Hepatocyte (in vitro differentiated cells): ENCODE results near the gene GOLPH3.

Experiments used
- EZH2 ChIP-seq: fragments of 200-600 bp; sonication (generic); IDR thresholded peaks from 2 replicates; pipeline ENCODE4 v1.6.1; 2016; ENCODE audit warnings: antibody characterized with exemption, mild to moderate bottlenecking, borderline replicate concordance
- TF ChIP-seq, protein P1 (sequence below): fragments of 200-600 bp; sonication (generic); IDR thresholded peaks from 2 replicates; pipeline ENCODE4 v1.5.1; 2016; ENCODE audit warnings: antibody characterized with exemption, mild to moderate bottlenecking; ENCODE audit not compliant: poor library complexity

DNA sequence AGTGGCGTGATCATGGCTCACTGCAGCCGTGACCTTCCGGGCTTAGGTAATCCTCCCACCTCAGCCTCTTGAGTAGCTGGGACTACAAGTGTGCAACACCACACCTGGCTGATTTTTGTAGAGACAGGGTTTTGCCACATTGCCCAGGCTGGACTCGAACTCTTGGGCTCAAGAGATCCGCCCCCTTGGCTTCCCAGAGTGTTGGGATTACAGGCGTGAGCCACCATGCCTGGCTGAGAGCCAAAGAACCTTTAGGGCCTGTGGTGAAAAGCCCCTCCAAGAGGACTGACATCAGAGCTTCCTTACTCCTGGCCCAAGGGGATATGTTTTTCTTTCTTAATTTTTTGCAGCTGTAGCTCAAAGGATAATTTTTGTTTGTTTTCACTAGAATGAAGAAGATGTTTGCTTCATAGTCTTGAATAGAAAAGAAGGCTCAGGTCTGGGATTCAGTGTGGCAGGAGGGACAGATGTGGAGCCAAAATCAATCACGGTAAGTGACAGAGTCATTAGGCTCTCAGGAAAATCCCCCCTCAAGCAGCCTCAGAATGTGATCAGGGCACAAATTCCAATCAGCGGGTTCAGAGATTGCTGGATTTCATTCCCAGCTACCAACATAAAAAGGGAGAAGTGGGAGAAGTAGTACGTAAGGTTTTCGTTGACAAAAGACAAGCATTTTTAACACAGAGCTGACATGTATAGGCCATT lies 77.1 kb downstream of the GOLPH3 start:
- TF ChIP-seq, protein P1, sequence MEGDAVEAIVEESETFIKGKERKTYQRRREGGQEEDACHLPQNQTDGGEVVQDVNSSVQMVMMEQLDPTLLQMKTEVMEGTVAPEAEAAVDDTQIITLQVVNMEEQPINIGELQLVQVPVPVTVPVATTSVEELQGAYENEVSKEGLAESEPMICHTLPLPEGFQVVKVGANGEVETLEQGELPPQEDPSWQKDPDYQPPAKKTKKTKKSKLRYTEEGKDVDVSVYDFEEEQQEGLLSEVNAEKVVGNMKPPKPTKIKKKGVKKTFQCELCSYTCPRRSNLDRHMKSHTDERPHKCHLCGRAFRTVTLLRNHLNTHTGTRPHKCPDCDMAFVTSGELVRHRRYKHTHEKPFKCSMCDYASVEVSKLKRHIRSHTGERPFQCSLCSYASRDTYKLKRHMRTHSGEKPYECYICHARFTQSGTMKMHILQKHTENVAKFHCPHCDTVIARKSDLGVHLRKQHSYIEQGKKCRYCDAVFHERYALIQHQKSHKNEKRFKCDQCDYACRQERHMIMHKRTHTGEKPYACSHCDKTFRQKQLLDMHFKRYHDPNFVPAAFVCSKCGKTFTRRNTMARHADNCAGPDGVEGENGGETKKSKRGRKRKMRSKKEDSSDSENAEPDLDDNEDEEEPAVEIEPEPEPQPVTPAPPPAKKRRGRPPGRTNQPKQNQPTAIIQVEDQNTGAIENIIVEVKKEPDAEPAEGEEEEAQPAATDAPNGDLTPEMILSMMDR: no peak
- TF ChIP-seq EZH2: no peak
